OCI-LY7 (cell line): ENCODE results near the gene LIPE.

ENCODE experiments used
- EZH2phosphoT487 ChIP-seq: fragments of 200-600 bp; sonication (generic); IDR thresholded peaks from 2 replicates; pipeline ENCODE4 v1.6.1; 2018; ENCODE audit warnings: low read depth, borderline replicate concordance, mild to moderate bottlenecking, mixed run types, antibody characterized with exemption, low read length, moderate library complexity, mixed read lengths
- TF ChIP-seq, protein P1 (sequence below): fragments of 200-600 bp; sonication (generic); conservative IDR thresholded peaks from 2 replicates; pipeline ENCODE4 v1.5.1; 2014; ENCODE audit warnings: mild to moderate bottlenecking, antibody characterized with exemption, low read length, moderate library complexity, mixed read lengths

- TF ChIP-seq, protein P1, sequence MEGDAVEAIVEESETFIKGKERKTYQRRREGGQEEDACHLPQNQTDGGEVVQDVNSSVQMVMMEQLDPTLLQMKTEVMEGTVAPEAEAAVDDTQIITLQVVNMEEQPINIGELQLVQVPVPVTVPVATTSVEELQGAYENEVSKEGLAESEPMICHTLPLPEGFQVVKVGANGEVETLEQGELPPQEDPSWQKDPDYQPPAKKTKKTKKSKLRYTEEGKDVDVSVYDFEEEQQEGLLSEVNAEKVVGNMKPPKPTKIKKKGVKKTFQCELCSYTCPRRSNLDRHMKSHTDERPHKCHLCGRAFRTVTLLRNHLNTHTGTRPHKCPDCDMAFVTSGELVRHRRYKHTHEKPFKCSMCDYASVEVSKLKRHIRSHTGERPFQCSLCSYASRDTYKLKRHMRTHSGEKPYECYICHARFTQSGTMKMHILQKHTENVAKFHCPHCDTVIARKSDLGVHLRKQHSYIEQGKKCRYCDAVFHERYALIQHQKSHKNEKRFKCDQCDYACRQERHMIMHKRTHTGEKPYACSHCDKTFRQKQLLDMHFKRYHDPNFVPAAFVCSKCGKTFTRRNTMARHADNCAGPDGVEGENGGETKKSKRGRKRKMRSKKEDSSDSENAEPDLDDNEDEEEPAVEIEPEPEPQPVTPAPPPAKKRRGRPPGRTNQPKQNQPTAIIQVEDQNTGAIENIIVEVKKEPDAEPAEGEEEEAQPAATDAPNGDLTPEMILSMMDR: no peak
- no peak for TF ChIP-seq EZH2phosphoT487
Observed at GRCh38 chr19:42362342-42362741, 64.8 kb downstream of the LIPE start.
